Ascending aorta (tissue), 2 donors: ENCODE data around the gene SEMA3E. TPM values are rescaled to one million over a fixed set of nuclear protein-coding genes. Genes with fewer than 3 reads are reported as not detected.
"Not testable (repeated sequence)": the region's sequence is repeated elsewhere in the genome, so short reads cannot be mapped to it uniquely, and the experiment has no call there.

Experiments
- DNase-seq, 2 donors: peaks; one replicate each; pipeline ENCODE4 v3.0.0-alpha.2; 2019; ENCODE audit warnings: low spot score in 2 of 2
- H3K27ac ChIP-seq, 2 donors: fragments of 200-600 bp; sonication (generic); one replicate each; pipeline ENCODE4 v1.5.1; 2016 to 2017; ENCODE audit warnings: mild to moderate bottlenecking in 1 of 2
- H3K27me3 ChIP-seq: fragments of 200-600 bp; sonication (generic); one replicate; pipeline ENCODE4 v1.5.1; 2017
- H3K36me3 ChIP-seq, 2 donors: fragments of 200-600 bp; sonication (generic); one replicate each; pipeline ENCODE4 v1.5.1; 2016
- H3K4me1 ChIP-seq, 2 donors: fragments of 200-600 bp; sonication (generic); one replicate each; pipeline ENCODE4 v1.5.1; 2016 to 2017; ENCODE audit warnings: mild to moderate bottlenecking in 1 of 2
- H3K4me3 ChIP-seq, 2 donors: fragments of 200-600 bp; sonication (generic); one replicate each; pipeline ENCODE4 v1.5.1; 2016 to 2017; ENCODE audit warnings: mild to moderate bottlenecking in 1 of 2
- H3K9me3 ChIP-seq, 2 donors: fragments of 200-600 bp; sonication (generic); one replicate each; pipeline ENCODE4 v1.5.1; 2016
- intact Hi-C: fragments of 100-400 bp; cut with DNase I; formaldehyde crosslinking; loops from one replicate; pipeline ENCODE4 v1.15.1; 2023
- total RNA-seq: library from RNA; depleted of rRNA; stranded (reverse); fragments of >200 nt; gene quantifications from one replicate; pipeline ENCODE4 v1.1.0, GENCODE V29; 2016
- TF ChIP-seq, protein P1 (sequence below), 3 experiments: fragments of 200-600 bp in 2 of 3; fragments of 450-650 bp in 1 of 3; sonication (generic) in 2 of 3; IDR thresholded peaks; one replicate each; pipeline ENCODE4 v1.5.1; 2016 to 2019; ENCODE audit warnings: antibody characterized with exemption in 3 of 3, mild to moderate bottlenecking in 1 of 3, moderate library complexity in 1 of 3

The SEMA3E gene
- total RNA-seq, 1 donor from 2014 or later, result 4.3 TPM

- no peaks in the 10 kb centered on the region for H3K27me3 ChIP-seq
- intact Hi-C loops, result no loop called here
- TF ChIP-seq, protein P1, sequence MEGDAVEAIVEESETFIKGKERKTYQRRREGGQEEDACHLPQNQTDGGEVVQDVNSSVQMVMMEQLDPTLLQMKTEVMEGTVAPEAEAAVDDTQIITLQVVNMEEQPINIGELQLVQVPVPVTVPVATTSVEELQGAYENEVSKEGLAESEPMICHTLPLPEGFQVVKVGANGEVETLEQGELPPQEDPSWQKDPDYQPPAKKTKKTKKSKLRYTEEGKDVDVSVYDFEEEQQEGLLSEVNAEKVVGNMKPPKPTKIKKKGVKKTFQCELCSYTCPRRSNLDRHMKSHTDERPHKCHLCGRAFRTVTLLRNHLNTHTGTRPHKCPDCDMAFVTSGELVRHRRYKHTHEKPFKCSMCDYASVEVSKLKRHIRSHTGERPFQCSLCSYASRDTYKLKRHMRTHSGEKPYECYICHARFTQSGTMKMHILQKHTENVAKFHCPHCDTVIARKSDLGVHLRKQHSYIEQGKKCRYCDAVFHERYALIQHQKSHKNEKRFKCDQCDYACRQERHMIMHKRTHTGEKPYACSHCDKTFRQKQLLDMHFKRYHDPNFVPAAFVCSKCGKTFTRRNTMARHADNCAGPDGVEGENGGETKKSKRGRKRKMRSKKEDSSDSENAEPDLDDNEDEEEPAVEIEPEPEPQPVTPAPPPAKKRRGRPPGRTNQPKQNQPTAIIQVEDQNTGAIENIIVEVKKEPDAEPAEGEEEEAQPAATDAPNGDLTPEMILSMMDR (IDR thresholded peaks at IDR 0.05), result no peak
Observed at GRCh38 chr7:83466187-83466923, 182.6 kb downstream of the SEMA3E start.

DNA sequence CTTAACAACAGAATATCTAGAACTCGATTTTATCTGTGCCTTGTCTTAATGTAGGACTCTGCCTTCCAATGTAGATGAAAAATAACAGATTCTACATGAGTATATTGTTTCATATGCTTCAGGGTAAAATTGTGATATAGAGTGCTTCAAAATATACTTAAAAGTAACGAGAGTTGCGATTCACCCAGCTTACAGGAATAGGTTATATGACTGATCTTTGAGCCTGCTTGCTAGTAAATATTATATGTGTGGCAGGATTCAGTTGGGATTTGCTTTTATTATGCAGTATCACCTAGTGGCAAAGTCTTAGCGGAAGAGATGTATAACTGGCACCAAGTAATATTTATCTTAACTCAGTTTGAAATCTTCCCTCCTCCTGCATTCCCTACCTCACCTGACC is 183.3 kb downstream of the SEMA3E start:
- intact Hi-C loops, result no loop called here
- H3K27me3 ChIP-seq, result no peaks in the 10 kb centered on the region
- H3K9me3 ChIP-seq, result no peaks in the 10 kb centered on the region
- no peaks in the 10 kb centered on the region for H3K4me1 ChIP-seq
- no peak for DNase-seq
- no peak overlapping the region for H3K4me3 ChIP-seq
- H3K36me3 ChIP-seq, result no peaks in the 10 kb centered on the region
- no peak overlapping the region for H3K27ac ChIP-seq
- TF ChIP-seq, protein P1 (IDR thresholded peaks at IDR 0.05), result no peak

More at GRCh38 chr7:83466187-83466923, 182.6 kb downstream of the SEMA3E start:
- no peak for DNase-seq
- no peak overlapping the region for H3K4me3 ChIP-seq
- no peaks in the 10 kb centered on the region for H3K9me3 ChIP-seq
- no peak overlapping the region for H3K27ac ChIP-seq
- H3K36me3 ChIP-seq, result no peaks in the 10 kb centered on the region
- H3K4me1 ChIP-seq, result no peaks in the 10 kb centered on the region

DNA sequence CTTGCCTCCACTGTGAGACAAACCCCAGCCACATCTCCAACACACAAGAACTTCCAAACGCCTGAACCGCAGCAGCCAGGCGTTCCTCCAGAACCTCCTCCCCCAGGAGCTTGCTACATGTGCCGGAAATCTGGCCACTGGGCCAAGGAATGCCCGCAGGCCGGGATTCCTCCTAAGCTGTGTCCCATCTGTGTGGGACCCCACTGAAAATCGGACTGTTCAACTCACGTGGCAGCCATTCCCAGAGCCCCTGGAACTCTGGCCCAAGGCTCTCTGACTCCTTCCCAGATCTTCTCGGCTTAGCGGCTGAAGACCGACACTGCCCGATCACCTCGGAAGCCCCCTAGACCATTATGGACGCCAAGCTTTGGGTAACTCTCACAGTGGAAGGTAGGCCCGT is 187.1 kb downstream of the SEMA3E start:
- H3K9me3 ChIP-seq, H3K27me3 ChIP-seq, H3K4me1 ChIP-seq, H3K27ac ChIP-seq, DNase-seq, H3K36me3 ChIP-seq, H3K4me3 ChIP-seq, intact Hi-C loops: not testable (repeated sequence)

- intact Hi-C loops, H3K36me3 ChIP-seq, H3K4me3 ChIP-seq, H3K9me3 ChIP-seq, DNase-seq, H3K27me3 ChIP-seq, H3K27ac ChIP-seq, H3K4me1 ChIP-seq: not testable (repeated sequence)
Observed at GRCh38 chr7:83459930-83460653, 188.8 kb downstream of the SEMA3E start.

DNA sequence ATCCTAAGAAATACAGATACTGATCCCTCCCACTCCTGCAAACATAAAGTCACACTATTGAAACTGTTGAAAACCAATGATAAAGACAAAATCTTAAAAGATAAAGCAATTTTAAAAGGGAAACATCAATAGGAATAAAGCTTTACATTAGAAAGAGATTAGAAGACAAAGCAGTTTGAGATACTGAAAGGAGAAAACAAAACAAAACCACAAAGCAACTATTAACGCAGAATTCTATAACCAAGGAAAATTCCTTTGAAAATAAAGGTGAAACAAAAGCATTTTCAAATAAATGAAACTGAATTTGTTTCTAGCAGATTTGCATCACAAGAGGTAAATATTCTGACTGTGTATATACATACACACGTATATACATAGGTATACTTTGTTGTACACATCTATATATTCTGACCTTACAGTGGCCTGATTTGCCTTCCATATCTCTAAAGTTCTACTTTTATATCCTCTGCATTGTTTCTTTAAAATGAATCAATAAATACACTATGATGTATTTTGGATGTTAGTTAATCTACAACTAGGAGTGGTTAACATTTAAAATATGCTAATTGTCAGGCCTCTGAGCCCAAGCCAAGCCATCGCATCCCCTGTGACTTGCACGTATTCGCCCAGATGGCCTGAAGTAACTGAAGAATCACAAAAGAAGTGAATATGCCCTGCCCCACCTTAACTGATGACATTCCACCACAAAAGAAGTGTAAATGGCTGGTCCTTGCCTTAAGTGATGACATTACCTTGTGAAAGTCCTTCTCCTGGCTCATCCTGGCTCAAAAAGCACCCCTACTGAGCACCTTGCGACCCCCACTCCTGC is 189.6 kb downstream of the SEMA3E start:
- H3K4me3 ChIP-seq, intact Hi-C loops, H3K27ac ChIP-seq, DNase-seq, H3K9me3 ChIP-seq, H3K4me1 ChIP-seq, H3K36me3 ChIP-seq, H3K27me3 ChIP-seq: not testable (repeated sequence)

GRCh38 chr7:83457022-83457892 is 191.7 kb downstream of the SEMA3E start:
- TF ChIP-seq, protein P1 (IDR thresholded peaks at IDR 0.05), result no peak
- intact Hi-C loops, result no loop called here

More at GRCh38 chr7:83457022-83457892, 191.7 kb downstream of the SEMA3E start:
- Histone ChIP-seq H3K4me3 (no peak overlapping the region), H3K9me3 (no peaks in the 10 kb centered on the region), H3K36me3 (no peaks in the 10 kb centered on the region), H3K27me3 (no peaks in the 10 kb centered on the region), H3K27ac (no peak overlapping the region), H3K4me1 (no peaks in the 10 kb centered on the region)
- DNase-seq, result no peak
